AG09309 (cell line): ENCODE data around the gene TRPV3.
"Not testable (repeated sequence)": the region's sequence is repeated elsewhere in the genome, so short reads cannot be mapped to it uniquely, and the experiment has no call there.

Source experiments
- DNase-seq: peaks from one replicate; pipeline ENCODE4 v3.0.0-alpha.2; 2010; ENCODE audit warnings: low read depth
- H3K4me3 ChIP-seq: 2 replicates; pipeline ENCODE4 v1.5.1; 2011; ENCODE audit warnings: mild to moderate bottlenecking, low read depth, low read length, moderate library complexity; ENCODE audit not compliant: control insufficient read depth
- CTCF ChIP-seq: IDR thresholded peaks from 2 replicates; pipeline ENCODE4 v1.5.1; 2011; ENCODE audit warnings: mild to moderate bottlenecking, low read depth, low read length, inconsistent platforms; ENCODE audit not compliant: insufficient read depth, control insufficient read depth; ENCODE audit errors: missing control alignments

Gene TRPV3

GRCh38 chr17:3566551-3566950 lies 8.9 kb upstream of the TRPV3 start:
- TF ChIP-seq CTCF: no peak
- DNase-seq: no peak
- H3K4me3 ChIP-seq: no peak overlapping the region

GRCh38 chr17:3565143-3565542 lies 7.5 kb upstream of the TRPV3 start:
- H3K4me3 ChIP-seq: no peak overlapping the region
- TF ChIP-seq CTCF: no peak
- DNase-seq: no peak

GRCh38 chr17:3564241-3564640 lies 6.6 kb upstream of the TRPV3 start:
- H3K4me3 ChIP-seq, DNase-seq: not testable (repeated sequence)

GRCh38 chr17:3559270-3559645 lies 1.6 kb upstream of the TRPV3 start:
- H3K4me3 ChIP-seq: no peak overlapping the region
- no peak for TF ChIP-seq CTCF
- DNase-seq: no peak

GRCh38 chr17:3558603-3559269 lies 1.1 kb upstream of the TRPV3 start:
- no peak for DNase-seq
- no peak overlapping the region for H3K4me3 ChIP-seq
- TF ChIP-seq CTCF: no peak

GRCh38 chr17:3556916-3557767 lies 470 bp downstream of the TRPV3 start:
- H3K4me3 ChIP-seq: no peak overlapping the region
- TF ChIP-seq CTCF: no peak
- no peak for DNase-seq

- H3K4me3 ChIP-seq: no peak overlapping the region
- no peak for TF ChIP-seq CTCF
- no peak for DNase-seq
Measured at GRCh38 chr17:3556239-3556915, 1.2 kb downstream of the TRPV3 start.
